Activated CD8-positive, alpha-beta memory T cell treated with anti-CD3 and anti-CD28 coated beads, Interleukin-2, amount 50 U/mL, for 4 hours (primary cell): ENCODE results near the gene GPATCH1.

Experiments used
- DNase-seq: peaks from one replicate; pipeline ENCODE4 v3.0.0-alpha.2; 2020

Gene GPATCH1

DNA sequence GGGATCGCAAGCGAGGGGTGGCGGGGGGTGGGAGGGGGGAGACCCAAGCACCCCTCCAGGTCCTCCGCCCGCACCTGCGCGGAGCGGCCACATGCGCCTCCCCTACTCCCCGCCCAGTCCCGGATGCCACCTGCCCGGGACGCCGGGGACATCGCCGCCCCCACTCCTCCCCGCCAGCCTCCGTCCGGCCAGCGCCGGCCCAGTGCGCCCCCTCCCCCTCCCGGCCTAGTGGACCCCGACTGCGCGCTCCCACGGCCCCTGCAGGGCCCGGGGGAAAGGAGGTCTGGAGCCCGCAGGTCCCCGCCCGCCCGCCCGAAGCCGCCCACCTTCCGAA, 16.6 kb upstream of the GPATCH1 start:
- DNase-seq, result peak; percentile 23

GRCh38 chr19:33064792-33065550, 16.0 kb upstream of the GPATCH1 start, which contains the start of gene RHPN2:
Gene RHPN2, minus strand, starts transcription at chr19:33064888. Its CDS starts 36 bp downstream, at chr19:33064852.
- peak; percentile 56 for DNase-seq

GRCh38 chr19:33066543-33066942, 14.4 kb upstream of the GPATCH1 start:
- DNase-seq, result no peak

- DNase-seq, result no peak
Measured at GRCh38 chr19:33067121-33067520, 13.9 kb upstream of the GPATCH1 start.

DNA sequence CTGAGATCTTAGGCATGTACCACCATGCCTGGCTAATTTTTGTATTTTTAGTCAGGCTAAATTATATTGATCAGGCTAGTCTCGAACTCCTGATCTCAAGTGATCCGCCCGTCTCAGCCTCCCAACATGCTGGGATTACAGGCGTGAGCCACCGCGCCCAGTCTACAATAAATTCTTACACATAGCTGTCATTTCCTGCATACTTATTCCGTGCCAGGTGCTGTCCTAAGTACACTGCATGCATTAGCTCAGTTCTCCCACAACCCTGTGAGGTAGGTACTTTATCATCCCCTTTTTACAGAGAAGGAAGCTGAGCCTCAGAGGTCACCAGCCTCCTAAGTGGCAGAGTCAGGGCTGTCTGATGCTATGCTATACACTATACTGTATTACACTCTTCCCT, 9.1 kb upstream of the GPATCH1 start:
- DNase-seq, result no peak

DNA sequence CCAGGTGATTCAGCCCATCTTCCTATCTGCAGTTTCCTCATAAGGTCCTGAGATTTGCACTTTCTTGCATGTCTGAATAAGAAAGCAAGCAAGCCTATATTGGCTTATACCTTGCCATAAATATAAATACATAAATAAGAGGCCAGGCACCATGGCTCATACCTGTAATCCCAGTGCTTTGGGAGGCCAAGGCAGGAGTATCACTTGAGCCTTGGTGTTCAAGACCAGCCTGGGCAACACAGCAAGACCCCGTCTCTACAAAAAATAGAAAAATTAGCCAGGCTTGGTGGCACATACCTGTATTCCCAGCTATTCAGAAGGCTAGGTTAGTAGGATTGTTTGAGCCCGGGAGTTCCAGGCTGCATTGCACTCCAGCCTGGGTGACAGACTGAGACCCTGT, 5.5 kb upstream of the GPATCH1 start:
- DNase-seq, result no peak

GRCh38 chr19:33085570-33086128, 4.7 kb downstream of the GPATCH1 start:
- DNase-seq, result no peak

- no peak for DNase-seq
Measured at GRCh38 chr19:33086955-33087354, 6.0 kb downstream of the GPATCH1 start.

- no peak for DNase-seq
Measured at GRCh38 chr19:33089010-33089409, 8.0 kb downstream of the GPATCH1 start.

- no peak for DNase-seq
Measured at GRCh38 chr19:33090179-33090578, 9.2 kb downstream of the GPATCH1 start.

DNA sequence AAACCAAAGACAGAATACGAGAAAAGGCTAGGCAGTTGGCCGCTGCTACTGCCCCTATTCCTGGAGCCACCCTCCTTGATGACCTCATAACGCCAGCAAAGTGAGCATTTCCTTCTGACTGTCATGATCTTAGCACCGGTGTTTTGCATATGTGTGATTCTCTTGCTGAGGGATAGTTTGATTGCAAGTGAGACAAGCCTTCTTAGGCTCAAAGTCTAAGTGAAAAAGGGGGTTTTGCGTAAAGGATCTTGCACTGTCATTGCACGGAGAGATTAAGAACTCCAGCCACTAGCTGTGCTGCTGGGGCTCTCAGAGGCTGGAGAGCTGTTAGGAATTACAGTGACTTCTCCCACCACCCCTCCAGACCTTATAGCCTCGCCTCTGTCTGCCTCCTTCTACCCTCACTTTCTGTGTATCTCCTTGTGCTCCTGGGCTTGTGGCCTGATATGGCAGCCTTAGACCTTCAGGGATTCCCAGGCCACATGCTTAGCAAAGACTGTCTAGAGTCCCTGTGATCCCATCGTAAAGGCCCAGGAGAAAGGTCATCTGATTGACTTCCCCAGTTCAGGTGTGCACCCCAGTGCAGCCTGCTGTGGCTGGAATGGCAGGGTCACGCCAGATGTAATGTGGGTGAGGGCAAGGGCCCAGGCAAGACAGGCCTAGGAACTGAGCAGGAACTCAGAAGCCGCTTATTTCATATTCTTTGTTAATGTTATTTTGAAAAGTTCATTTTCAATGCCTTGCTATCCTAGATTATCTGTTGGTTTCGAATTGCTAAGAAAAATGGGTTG, 12.6 kb downstream of the GPATCH1 start:
- no peak for DNase-seq

- no peak for DNase-seq
Measured at GRCh38 chr19:33094436-33095067, 13.6 kb downstream of the GPATCH1 start.

- DNase-seq, result no peak
Measured at GRCh38 chr19:33096005-33096404, 15.0 kb downstream of the GPATCH1 start.

- DNase-seq, result no peak
Measured at GRCh38 chr19:33098055-33098534, 17.1 kb downstream of the GPATCH1 start.

DNA sequence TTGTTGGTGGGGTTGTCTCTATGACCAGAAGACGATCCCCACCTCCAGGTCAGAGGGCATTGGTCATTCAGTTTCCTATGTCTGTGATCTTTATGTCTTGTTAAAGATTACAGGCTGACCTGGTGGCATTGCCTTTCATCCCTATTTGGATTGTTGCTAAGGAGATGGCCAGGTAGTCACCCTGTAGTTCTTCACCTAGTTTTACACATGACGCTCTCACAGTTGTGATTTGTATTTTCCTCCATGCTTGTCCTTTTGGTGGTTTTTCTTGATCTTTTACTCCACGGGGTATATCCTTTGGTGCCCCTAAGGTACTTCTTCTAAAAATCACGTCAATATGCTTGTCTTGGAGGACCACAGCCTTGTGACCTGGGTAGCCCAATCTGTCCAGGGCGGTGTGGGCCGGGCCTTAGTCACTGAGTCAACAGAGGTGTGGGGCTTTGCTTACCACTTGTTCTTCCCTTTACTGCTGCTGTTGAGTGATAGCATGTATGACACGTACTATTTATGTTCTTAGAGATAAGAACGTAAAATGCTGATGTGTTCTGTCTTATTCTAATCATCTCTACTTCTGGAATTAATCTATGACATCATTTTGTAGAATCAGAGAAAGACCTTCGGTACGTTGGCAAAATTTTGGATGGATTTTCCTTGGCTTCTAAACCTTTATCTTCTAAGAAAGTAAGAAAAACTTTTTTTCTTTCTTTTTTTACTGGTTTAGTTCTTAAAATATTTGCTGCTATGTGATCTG, 20.1 kb downstream of the GPATCH1 start:
- DNase-seq, result no peak

GRCh38 chr19:33102893-33103292, 21.9 kb downstream of the GPATCH1 start:
- DNase-seq, result no peak

GRCh38 chr19:33108161-33108560, 27.2 kb downstream of the GPATCH1 start:
- DNase-seq, result no peak

- DNase-seq, result no peak
Measured at GRCh38 chr19:33110137-33110910, 29.3 kb downstream of the GPATCH1 start.

DNA sequence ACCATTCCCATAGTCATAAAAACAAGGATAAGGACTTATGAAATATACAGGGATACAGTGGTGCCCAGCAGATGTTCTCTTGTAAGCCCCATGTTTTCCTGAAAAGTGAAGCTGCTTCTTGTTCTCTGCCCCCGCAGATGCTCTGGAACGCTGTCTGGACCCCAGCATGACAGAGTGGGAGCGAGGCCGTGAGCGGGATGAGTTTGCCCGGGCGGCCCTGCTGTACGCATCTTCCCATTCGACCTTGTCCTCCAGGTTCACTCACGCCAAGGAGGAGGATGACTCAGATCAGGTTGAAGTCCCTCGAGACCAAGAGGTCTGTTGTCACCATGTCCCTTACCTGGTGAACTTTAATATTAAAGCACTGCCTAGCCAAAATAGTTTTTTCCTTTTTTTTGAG, 30.6 kb downstream of the GPATCH1 start:
- DNase-seq, result no peak

DNA sequence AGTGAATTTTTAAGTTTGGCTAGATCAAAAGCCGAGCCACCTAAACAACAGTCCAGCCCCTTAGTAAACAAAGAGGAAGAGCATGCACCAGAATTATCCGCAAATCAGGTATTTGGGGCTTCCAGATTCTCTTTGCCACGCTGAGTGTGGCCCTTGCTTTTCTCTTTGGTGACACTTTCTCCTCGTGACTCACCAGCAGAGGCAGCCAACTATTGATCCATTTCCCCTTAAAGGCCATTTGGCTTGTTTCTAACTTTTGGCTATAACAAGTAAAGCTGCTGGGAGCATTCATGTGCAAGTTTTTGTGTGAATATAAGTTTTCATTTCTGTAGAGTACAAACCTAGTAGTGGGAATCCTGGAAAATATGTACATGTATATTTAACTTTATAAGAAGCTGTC, 33.3 kb downstream of the GPATCH1 start:
- no peak for DNase-seq

DNA sequence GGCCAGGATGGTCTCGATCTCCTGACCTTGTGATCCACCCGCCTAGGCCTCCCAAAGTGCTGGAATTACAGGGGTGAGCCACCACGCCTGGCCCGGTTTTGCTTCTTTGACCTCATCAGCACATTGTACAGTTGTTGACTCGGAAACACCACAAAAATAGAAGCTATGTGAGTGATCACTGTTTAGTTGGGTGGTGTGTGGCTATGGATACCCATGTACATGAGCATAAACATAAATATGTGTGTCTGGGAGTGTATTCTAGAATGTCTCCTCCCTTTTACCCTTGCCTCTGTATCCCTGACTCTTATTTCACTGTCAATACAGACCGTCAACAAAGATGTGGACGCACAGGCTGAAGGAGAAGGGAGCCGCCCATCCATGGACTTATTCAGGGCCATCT, 36.5 kb downstream of the GPATCH1 start:
- no peak for DNase-seq

GRCh38 chr19:33118643-33119042, 37.7 kb downstream of the GPATCH1 start:
- no peak for DNase-seq
